K562 (cell line): ENCODE measurements around the gene BRCA1. TPM values are rescaled to one million over a fixed set of nuclear protein-coding genes. Genes with fewer than 3 reads are reported as not detected.

ENCODE experiments used
- CBX2 ChIP-seq: fragments of 200-600 bp; sonication (generic); IDR thresholded peaks from one replicate; pipeline ENCODE4 v1.6.1; 2012; ENCODE audit warnings: mild to moderate bottlenecking, low read length, inconsistent platforms; ENCODE audit not compliant: insufficient read depth, poor library complexity, severe bottlenecking
- ELF1 ChIP-seq: fragments of 200-800 bp; sonication (Bioruptor generic); IDR thresholded peaks from 2 replicates; pipeline ENCODE4 v1.6.1; 2016; ENCODE audit warnings: missing genetic modification characterization, missing compliant biosample characterization
- HMG20B ChIP-seq: fragments of 250-450 bp; sonication (Bioruptor Pico); IDR thresholded peaks from 2 replicates; pipeline ENCODE4 v1.5.0; 2021; ENCODE audit warnings: mild to moderate bottlenecking
- JUND ChIP-seq, 2 experiments: IDR thresholded peaks; 2 replicates in 1 of 2; 3 replicates in 1 of 2; pipeline ENCODE4 v1.6.1; 2011; ENCODE audit warnings: borderline replicate concordance in 2 of 2, low read depth in 2 of 2, low read length in 2 of 2, improper control_type of control experiment in 1 of 2, missing biosample characterization in 1 of 2, missing genetic modification characterization in 1 of 2, missing genetic modification reagents in 1 of 2
- KDM1A ChIP-seq, 2 experiments: fragments of 450-650 bp; IDR thresholded peaks; 2 replicates each; pipeline ENCODE4 v1.6.1; 2016; ENCODE audit warnings: mild to moderate bottlenecking in 2 of 2
- KDM4B ChIP-seq, 2 experiments: fragments of 450-650 bp in 1 of 2; sonication (generic) in 1 of 2; IDR thresholded peaks; 2 replicates each; pipeline ENCODE4 v1.6.1; 2016 to 2017; ENCODE audit warnings: borderline replicate concordance in 2 of 2, antibody characterized with exemption in 1 of 2, low read depth in 1 of 2, mild to moderate bottlenecking in 1 of 2
- KLF16 ChIP-seq: IDR thresholded peaks from 2 replicates; pipeline ENCODE4 v1.6.1; 2016; ENCODE audit warnings: antibody characterized with exemption
- MITF ChIP-seq: IDR thresholded peaks from 2 replicates; pipeline ENCODE4 v1.6.1; 2014; ENCODE audit warnings: antibody characterized with exemption
- MTA2 ChIP-seq: fragments of 450-650 bp; IDR thresholded peaks from 2 replicates; pipeline ENCODE4 v1.6.1; 2016; ENCODE audit warnings: low read depth
- NFE2 ChIP-seq: IDR thresholded peaks from 2 replicates; pipeline ENCODE4 v1.6.1; 2014; ENCODE audit warnings: antibody characterized with exemption, low read depth
- POLR2B ChIP-seq: fragments of 450-650 bp; IDR thresholded peaks from 2 replicates; pipeline ENCODE4 v1.6.1; 2018; ENCODE audit warnings: low read depth; ENCODE audit not compliant: partially characterized antibody
- RREB1 ChIP-seq: fragments of 250-450 bp; sonication (Bioruptor Pico); IDR thresholded peaks from 2 replicates; pipeline ENCODE4 v1.4.0; 2020
- SMARCA5 ChIP-seq: fragments of 450-650 bp; IDR thresholded peaks from 2 replicates; pipeline ENCODE4 v1.6.1; 2016
- TAL1 ChIP-seq: fragments of 450-650 bp; IDR thresholded peaks from 2 replicates; pipeline ENCODE4 v1.6.1; 2016; ENCODE audit warnings: mild to moderate bottlenecking
- TRIM25 ChIP-seq: fragments of 450-650 bp; IDR thresholded peaks from 2 replicates; pipeline ENCODE4 v1.7.0; 2016; ENCODE audit warnings: borderline replicate concordance
- ZFX ChIP-seq: sonication (generic); formaldehyde crosslinking; IDR thresholded peaks from 2 replicates; pipeline ENCODE4 v1.8.0; 2022; ENCODE audit warnings: mild to moderate bottlenecking, missing genetic modification reagents, moderate library complexity
- ZNF146 ChIP-seq: IDR thresholded peaks from one replicate; pipeline ENCODE4 v1.6.1; 2018; ENCODE audit warnings: missing compliant biosample characterization; ENCODE audit not compliant: unreplicated experiment
- ZNF311 ChIP-seq: fragments of 250-450 bp; sonication (Bioruptor Pico); IDR thresholded peaks from 2 replicates; pipeline ENCODE4 v1.4.0; 2020; ENCODE audit warnings: mild to moderate bottlenecking, moderate library complexity
- ZNF766 ChIP-seq: fragments of 200-800 bp; sonication (Bioruptor generic); conservative IDR thresholded peaks from 2 replicates; pipeline ENCODE4 v1.6.1; 2016; ENCODE audit warnings: missing genetic modification characterization, missing compliant biosample characterization
- polyA plus RNA-seq, 8 experiments: library from polyadenylated mRNA; depleted of rRNA in 4 of 8; stranded (reverse) in 5 of 8; unstranded in 3 of 8; fragments of >200 nt; fragmentation: Nextera tagmentation in 2 of 8; fragmentation: Illumina TruSeq in 1 of 8; extraction: Ambion mirVana in 2 of 8; extraction: Trizol in 1 of 8; gene quantifications; 2 replicates each; pipeline versions ENCODE4 v1.2.1 to v1.2.3, GENCODE V29; 2011 to 2014; ENCODE audit warnings: inconsistent platforms in 1 of 8, missing spikeins in 1 of 8
- total RNA-seq, 7 experiments: library from RNA; depleted of rRNA in 6 of 7; stranded (reverse); fragments of >200 nt in 6 of 7; fragmentation: Illumina TruSeq in 2 of 7; extraction: Trizol in 2 of 7; gene quantifications; 2 replicates each; pipeline versions ENCODE4 v1.2.1 to v1.2.3, GENCODE V29; 2011 to 2021; ENCODE audit warnings: low replicate concordance in 1 of 7

The BRCA1 gene
- total and polyA plus RNA-seq, 9 of the 15 experiments (the other 6 are each of a cell fraction or from before 2014, with no cell fraction given), result 25.9 to 95.3 (median 62.3) TPM

- TF ChIP-seq RREB1 (CRISPR knock-in tag) (no peak), ZNF766 (CRISPR knock-in tag) (peak; percentile 44; the same call in 1 of the 2 replicates), KLF16 (peak; percentile 74), POLR2B (peak; percentile 65), JUND (IDR thresholded peaks at IDR 0.05; ENCODE audit: borderline replicate concordance, low read depth, low read length) (peak; percentile 94), JUND (tag; IDR thresholded peaks at IDR 0.05; ENCODE audit: borderline replicate concordance, low read depth, low read length) (peak; percentile 98; the same call in 2 of the 3 replicates), HMG20B (CRISPR knock-in tag) (no peak), ZNF146 (CRISPR knock-in tag) (no peak), NFE2 (no peak), KDM4B (IDR thresholded peaks at IDR 0.05; ENCODE audit: borderline replicate concordance in 2 of 2, low read depth in 1 of 2) (peak in 1 of 2 experiments; percentile 62; a peak in 1 of 4 replicates), KDM1A (IDR thresholded peaks at IDR 0.05) (peak in 1 of 2 experiments; percentile 98; a peak in 2 of 4 replicates), ELF1 (tag) (peak; percentile 61; the same call in 1 of the 2 replicates), MTA2 (no peak), TRIM25 (0 out of 2 replicates have a peak, but pooled peaks have one; percentile 73), CBX2 (no peak), ZFX (CRISPR knock-in tag) (peak; percentile 90), MITF (no peak), TAL1 (no peak), SMARCA5 (peak; percentile 19), ZNF311 (CRISPR knock-in tag) (no peak)
These were observed 100.5 kb downstream of the BRCA1 start, which contains the start of gene RND2 (continued) for GRCh38 chr17:43024407-43025289.
